Fibroblast of lung (primary cell): ENCODE measurements around the gene INSIG2. TPM values are rescaled to one million over a fixed set of nuclear protein-coding genes. Genes with fewer than 3 reads are reported as not detected.

Source experiments
- DNase-seq, 2 donors: peaks; one replicate each; pipeline versions ENCODE4 v3.0.0 to v3.0.0-alpha.2; 2010; ENCODE audit warnings: low read depth in 2 of 2
- H2AFZ ChIP-seq: 2 replicates; pipeline ENCODE4 v1.5.1; 2012; ENCODE audit warnings: low read length, control low read depth, inconsistent platforms
- H3K27ac ChIP-seq: 2 replicates; pipeline ENCODE4 v1.5.1; 2011; ENCODE audit warnings: low read length, control low read depth; ENCODE audit not compliant: insufficient read depth
- H3K27me3 ChIP-seq: 2 replicates; pipeline ENCODE4 v1.5.1; 2011; ENCODE audit warnings: mild to moderate bottlenecking, low read length; ENCODE audit not compliant: control insufficient read depth, insufficient read depth
- H3K36me3 ChIP-seq: 2 replicates; pipeline ENCODE4 v1.5.1; 2011; ENCODE audit warnings: low read length; ENCODE audit not compliant: control insufficient read depth, insufficient read depth
- H3K4me1 ChIP-seq: 2 replicates; pipeline ENCODE4 v1.5.1; 2011; ENCODE audit warnings: low read length; ENCODE audit not compliant: control insufficient read depth, insufficient read depth; ENCODE audit errors: extremely low read depth
- H3K4me2 ChIP-seq: 2 replicates; pipeline ENCODE4 v1.5.1; 2011; ENCODE audit warnings: low read length, control low read depth; ENCODE audit not compliant: insufficient read depth; ENCODE audit errors: extremely low read depth
- H3K4me3 ChIP-seq, 4 experiments: fragments of 200-600 bp in 1 of 4; sonication (generic) in 1 of 4; replicated peaks in 1 of 4; 2 replicates each; pipeline ENCODE4 v1.5.1; 2011 to 2016; ENCODE audit warnings: low read length in 4 of 4, low read depth in 3 of 4, mild to moderate bottlenecking in 3 of 4, control low read depth in 2 of 4, inconsistent platforms in 1 of 4, mixed read lengths in 1 of 4; ENCODE audit not compliant: insufficient read depth in 1 of 4; ENCODE audit errors: control extremely low read depth in 1 of 4
- H3K79me2 ChIP-seq: 2 replicates; pipeline ENCODE4 v1.5.1; 2012; ENCODE audit warnings: mild to moderate bottlenecking, low read length, inconsistent platforms; ENCODE audit not compliant: control insufficient read depth, insufficient read depth
- H3K9ac ChIP-seq: 2 replicates; pipeline ENCODE4 v1.5.1; 2011; ENCODE audit warnings: mild to moderate bottlenecking, low read length, control low read depth; ENCODE audit not compliant: insufficient read depth
- H3K9me3 ChIP-seq: 2 replicates; pipeline ENCODE4 v1.5.1; 2012; ENCODE audit warnings: low read depth, low read length; ENCODE audit not compliant: control insufficient read depth, insufficient read depth
- H4K20me1 ChIP-seq: 2 replicates; pipeline ENCODE4 v1.5.1; 2011; ENCODE audit warnings: low read length; ENCODE audit not compliant: control insufficient read depth, insufficient read depth; ENCODE audit errors: extremely low read depth
- CTCF ChIP-seq, 2 donors: IDR thresholded peaks in 1 of 2; conservative IDR thresholded peaks in 1 of 2; 1 replicate in 1 of 2; 2 replicates in 1 of 2; pipeline ENCODE4 v1.5.1; 2011 to 2012; ENCODE audit warnings: low read length in 2 of 2, control low read depth in 1 of 2, inconsistent platforms in 1 of 2, low read depth in 1 of 2, mild to moderate bottlenecking in 1 of 2
- EZH2 ChIP-seq: IDR thresholded peaks from 2 replicates; pipeline ENCODE4 v1.5.1; 2012; ENCODE audit warnings: low read length, control low read depth, mild to moderate bottlenecking; ENCODE audit errors: missing control alignments
- polyA plus RNA-seq, 2 donors: library from polyadenylated mRNA; depleted of rRNA in 1 of 2; stranded (reverse) in 1 of 2; unstranded in 1 of 2; fragments of >200 nt; gene quantifications; 2 replicates each; pipeline ENCODE4 v1.2.1, GENCODE V29; 2011 to 2012; ENCODE audit warnings: missing spikeins in 1 of 2
- total RNA-seq: library from RNA; depleted of rRNA; stranded (reverse); fragments of >200 nt; gene quantifications from 2 replicates; pipeline ENCODE4 v1.2.1, GENCODE V29; 2014

The INSIG2 gene
- total and polyA plus RNA-seq, 2 donors (not counting 1 experiment from before 2014, with no cell fraction given), result 9.9 to 31.1 TPM

GRCh38 chr2:118051826-118052358 lies 36.4 kb upstream of the INSIG2 start:
- Histone ChIP-seq H3K27me3 (peaks cover 12% of the 10 kb centered on the region), H3K4me3 (no peak overlapping the region), H3K79me2 (no peaks in the 10 kb centered on the region), H3K4me1 (no peaks in the 10 kb centered on the region), H3K4me2 (no peak overlapping the region), H3K27ac (no peak overlapping the region), H3K9me3 (no peaks in the 10 kb centered on the region), H4K20me1 (no peaks in the 10 kb centered on the region), H2AFZ (no peak overlapping the region), H3K36me3 (no peaks in the 10 kb centered on the region), H3K9ac (no peak overlapping the region)
- no peak for DNase-seq
- TF ChIP-seq EZH2, result no peak

- DNase-seq, result no peak
- no peak overlapping the region for H2AFZ ChIP-seq
Observed at GRCh38 chr2:118052474-118052873, 35.8 kb upstream of the INSIG2 start.

GRCh38 chr2:118053681-118054080 lies 34.6 kb upstream of the INSIG2 start:
- Histone ChIP-seq H3K36me3 (no peaks in the 10 kb centered on the region), H3K9me3 (no peaks in the 10 kb centered on the region), H3K27me3 (peaks cover 12% of the 10 kb centered on the region), H3K9ac (no peak overlapping the region), H4K20me1 (no peaks in the 10 kb centered on the region), H3K27ac (no peak overlapping the region), H3K4me3 (no peak overlapping the region), H3K79me2 (no peaks in the 10 kb centered on the region), H3K4me1 (no peaks in the 10 kb centered on the region), H3K4me2 (no peak overlapping the region), H2AFZ (no peak overlapping the region)
- DNase-seq, result no peak
- no peak for TF ChIP-seq EZH2
- TF ChIP-seq CTCF (conservative IDR thresholded peaks at IDR 0.05 in 1 of 2, IDR thresholded peaks at IDR 0.05 in 1 of 2; ENCODE audit: low read depth in 1 of 2, low read length in 2 of 2), result no peak

More at GRCh38 chr2:118052474-118052873, 35.8 kb upstream of the INSIG2 start:
- Histone ChIP-seq H3K4me1 (no peaks in the 10 kb centered on the region), H3K36me3 (no peaks in the 10 kb centered on the region), H3K27ac (no peak overlapping the region), H4K20me1 (no peaks in the 10 kb centered on the region), H3K79me2 (no peaks in the 10 kb centered on the region), H3K4me2 (no peak overlapping the region), H3K9ac (no peak overlapping the region), H3K9me3 (no peaks in the 10 kb centered on the region), H3K27me3 (peaks cover 12% of the 10 kb centered on the region), H3K4me3 (no peak overlapping the region)
- TF ChIP-seq CTCF (conservative IDR thresholded peaks at IDR 0.05 in 1 of 2, IDR thresholded peaks at IDR 0.05 in 1 of 2; ENCODE audit: low read depth in 1 of 2, low read length in 2 of 2), result no peak
